Amniotic stem cell (primary cell): Measurements from ENCODE around the gene ADGRD1.

Experiments used
- DNase-seq: peaks from one replicate; lab custom pipeline; 2025; lab: John Stamatoyannopoulos, UW

The ADGRD1 gene

GRCh38 chr12:131041968-131042833 lies 88.5 kb downstream of the ADGRD1 start:
- no peak for DNase-seq

GRCh38 chr12:131042834-131043245 lies 89.1 kb downstream of the ADGRD1 start:
- DNase-seq = no peak

GRCh38 chr12:131043401-131043871 lies 89.7 kb downstream of the ADGRD1 start:
- DNase-seq = no peak

- DNase-seq = no peak
These were observed 90.4 kb downstream of the ADGRD1 start for GRCh38 chr12:131044136-131044535.

- no peak for DNase-seq
These were observed 91.2 kb downstream of the ADGRD1 start for GRCh38 chr12:131044760-131045381.

GRCh38 chr12:131045705-131046460 lies 92.2 kb downstream of the ADGRD1 start:
- DNase-seq = no peak

GRCh38 chr12:131046813-131047788 lies 93.4 kb downstream of the ADGRD1 start:
- no peak for DNase-seq

GRCh38 chr12:131047789-131048610 lies 94.3 kb downstream of the ADGRD1 start:
- DNase-seq = no peak

- DNase-seq = no peak
These were observed 94.9 kb downstream of the ADGRD1 start for GRCh38 chr12:131048611-131048990.

- DNase-seq = no peak
These were observed 95.3 kb downstream of the ADGRD1 start for GRCh38 chr12:131049002-131049401.

GRCh38 chr12:131049549-131050339 lies 96.0 kb downstream of the ADGRD1 start:
- DNase-seq = no peak

- no peak for DNase-seq
These were observed 96.9 kb downstream of the ADGRD1 start for GRCh38 chr12:131050463-131051154.

- DNase-seq = no peak
These were observed 97.4 kb downstream of the ADGRD1 start for GRCh38 chr12:131051155-131051473.

- no peak for DNase-seq
These were observed 98.5 kb downstream of the ADGRD1 start for GRCh38 chr12:131052063-131052781.

GRCh38 chr12:131052929-131053328 lies 99.2 kb downstream of the ADGRD1 start:
- no peak for DNase-seq

GRCh38 chr12:131053567-131053966 lies 99.9 kb downstream of the ADGRD1 start:
- DNase-seq = no peak

- DNase-seq = no peak
These were observed 100.8 kb downstream of the ADGRD1 start for GRCh38 chr12:131054345-131055092.

- DNase-seq = no peak
These were observed 101.4 kb downstream of the ADGRD1 start for GRCh38 chr12:131055093-131055465.
